ENCODE results near the gene SLC4A2. TPM values are rescaled to one million over a fixed set of nuclear protein-coding genes. Genes with fewer than 3 reads are reported as not detected.
A peak's percentile ranks its signal among the peaks of the same experiment; 100 is the strongest.

The SLC4A2 gene
- polyA plus RNA-seq, 3 donors, result 21.6 to 132 (median 23.8) TPM

DNA sequence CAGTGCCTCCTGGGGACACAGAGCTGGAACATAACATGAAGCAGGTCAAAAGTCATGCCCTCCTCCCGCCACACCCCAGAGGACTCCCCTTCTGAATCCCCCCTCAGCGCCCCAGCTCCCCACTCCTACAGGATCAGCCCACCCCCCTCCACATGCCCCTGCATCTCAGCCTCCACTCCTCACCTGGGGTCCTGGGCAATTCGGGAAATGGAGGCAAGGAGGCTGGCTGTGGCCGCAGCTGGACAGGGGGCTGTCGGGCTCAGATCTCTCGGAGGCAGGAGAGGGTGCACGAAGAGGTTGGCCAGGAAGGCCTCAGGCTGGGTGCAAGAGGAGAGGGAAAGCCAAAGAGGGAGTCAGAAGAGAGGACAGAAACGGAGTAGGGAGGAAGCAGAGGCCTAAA lies 42.9 kb upstream of the SLC4A2 start:
- peak overlapping the region in 1 of 2 donors; percentile 42 for H3K4me3 Mint-ChIP-seq

GRCh38 chr7:151016942-151017341 lies 42.4 kb upstream of the SLC4A2 start:
- peaks cover 3 to 5% of the 10 kb centered on the region in 2 donors for H3K36me3 Mint-ChIP-seq
- no peak overlapping the region for H3K27ac Mint-ChIP-seq
- Histone ChIP-seq H3K4me2 (replicated peaks; ENCODE audit: extremely low read depth, low read length, poor library complexity, severe bottlenecking) (no peak overlapping the region), H3K36me3 (replicated peaks in 1 of 2; ENCODE audit: control insufficient read depth in 1 of 2, insufficient read depth in 2 of 2, low read length in 2 of 2) (no peaks in the 10 kb centered on the region), H3K9ac (ENCODE audit: insufficient read depth, low read length, poor library complexity, severe bottlenecking) (no peak overlapping the region), H2AFZ (ENCODE audit: insufficient read depth, low read depth, low read length, poor library complexity, severe bottlenecking) (no peak overlapping the region), H3K4me1 (ENCODE audit: control insufficient read depth in 1 of 2, insufficient read depth in 2 of 2, low read length in 2 of 2) (peaks cover 31 to 50% of the 10 kb centered on the region in 2 donors), H4K20me1 (ENCODE audit: insufficient read depth, low read length) (no peaks in the 10 kb centered on the region), H3K9me3 (replicated peaks in 1 of 2; ENCODE audit: control insufficient read depth in 1 of 2, insufficient read depth in 1 of 2, low read length in 2 of 2) (peaks cover 0 to 6% of the 10 kb centered on the region in 2 donors), H3K79me2 (ENCODE audit: insufficient read depth, low read length) (no peaks in the 10 kb centered on the region), H3K27ac (ENCODE audit: low read depth in 1 of 2, low read length in 2 of 2) (no peak overlapping the region), H3K4me3 (replicated peaks in 1 of 3; ENCODE audit: low read depth in 2 of 3, low read length in 3 of 3) (no peak overlapping the region), H3K27me3 (ENCODE audit: control insufficient read depth in 2 of 2, insufficient read depth in 2 of 2, low read length in 2 of 2) (peaks cover 25 to 65% of the 10 kb centered on the region in 2 donors)
- WGBS (ENCODE audit: insufficient coverage), result 97% methylated on average over 15 of the region's 15 CpGs
- peak overlapping the region in 1 of 2 donors; percentile 88 for H3K4me3 Mint-ChIP-seq
- intact Hi-C loops (cut with micrococcal nuclease), result loop anchor here in 1 of 2 donors (5.0 kb wide), 1 partner anchor 95 kb away; no protein-coding TSS in a partner anchor
- no peak for DNase-seq
- TF ChIP-seq, protein P1, sequence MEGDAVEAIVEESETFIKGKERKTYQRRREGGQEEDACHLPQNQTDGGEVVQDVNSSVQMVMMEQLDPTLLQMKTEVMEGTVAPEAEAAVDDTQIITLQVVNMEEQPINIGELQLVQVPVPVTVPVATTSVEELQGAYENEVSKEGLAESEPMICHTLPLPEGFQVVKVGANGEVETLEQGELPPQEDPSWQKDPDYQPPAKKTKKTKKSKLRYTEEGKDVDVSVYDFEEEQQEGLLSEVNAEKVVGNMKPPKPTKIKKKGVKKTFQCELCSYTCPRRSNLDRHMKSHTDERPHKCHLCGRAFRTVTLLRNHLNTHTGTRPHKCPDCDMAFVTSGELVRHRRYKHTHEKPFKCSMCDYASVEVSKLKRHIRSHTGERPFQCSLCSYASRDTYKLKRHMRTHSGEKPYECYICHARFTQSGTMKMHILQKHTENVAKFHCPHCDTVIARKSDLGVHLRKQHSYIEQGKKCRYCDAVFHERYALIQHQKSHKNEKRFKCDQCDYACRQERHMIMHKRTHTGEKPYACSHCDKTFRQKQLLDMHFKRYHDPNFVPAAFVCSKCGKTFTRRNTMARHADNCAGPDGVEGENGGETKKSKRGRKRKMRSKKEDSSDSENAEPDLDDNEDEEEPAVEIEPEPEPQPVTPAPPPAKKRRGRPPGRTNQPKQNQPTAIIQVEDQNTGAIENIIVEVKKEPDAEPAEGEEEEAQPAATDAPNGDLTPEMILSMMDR (IDR thresholded peaks at IDR 0.05), result no peak
- peaks cover 0 to 21% (median 5%) of the 10 kb centered on the region in 7 donors for H3K9me3 Mint-ChIP-seq
- peaks cover 42% of the 10 kb centered on the region for H3K4me1 Mint-ChIP-seq
- H3K27me3 Mint-ChIP-seq (ENCODE audit: low read depth in 3 of 3), result peaks cover 66 to 93% (median 78%) of the 10 kb centered on the region in 3 donors

More for the DNA sequence above, 42.9 kb upstream of the SLC4A2 start:
- no peak overlapping the region for H2AFZ ChIP-seq (ENCODE audit: insufficient read depth, low read depth, low read length, poor library complexity, severe bottlenecking)
- H3K4me3 ChIP-seq (replicated peaks in 1 of 3; ENCODE audit: low read depth in 2 of 3, low read length in 3 of 3), result no peak overlapping the region
- no peaks in the 10 kb centered on the region for H4K20me1 ChIP-seq (ENCODE audit: insufficient read depth, low read length)
- H3K9ac ChIP-seq (ENCODE audit: insufficient read depth, low read length, poor library complexity, severe bottlenecking), result no peak overlapping the region
- Mint-ChIP-seq H3K36me3 (peaks cover 3 to 6% of the 10 kb centered on the region in 2 donors), H3K27me3 (ENCODE audit: low read depth in 3 of 3) (peaks cover 67 to 95% (median 78%) of the 10 kb centered on the region in 3 donors), H3K27ac (peak overlapping the region in 1 of 7 donors; percentile 50), H3K9me3 (peaks cover 0 to 22% (median 5%) of the 10 kb centered on the region in 7 donors), H3K4me1 (peaks cover 46% of the 10 kb centered on the region)
- 89% methylated on average over 7 of the region's 8 CpGs for WGBS (ENCODE audit: insufficient coverage)
- H3K27ac ChIP-seq (ENCODE audit: low read depth in 1 of 2, low read length in 2 of 2), result no peak overlapping the region
- no peak overlapping the region for H3K4me2 ChIP-seq (replicated peaks; ENCODE audit: extremely low read depth, low read length, poor library complexity, severe bottlenecking)
- H3K27me3 ChIP-seq (ENCODE audit: control insufficient read depth in 2 of 2, insufficient read depth in 2 of 2, low read length in 2 of 2), result peaks cover 25 to 68% of the 10 kb centered on the region in 2 donors
- intact Hi-C loops (cut with micrococcal nuclease), result loop anchor here in 1 of 2 donors (5.0 kb wide), 1 partner anchor 96 kb away; no protein-coding TSS in a partner anchor
- no peaks in the 10 kb centered on the region for H3K79me2 ChIP-seq (ENCODE audit: insufficient read depth, low read length)
- H3K4me1 ChIP-seq (ENCODE audit: control insufficient read depth in 1 of 2, insufficient read depth in 2 of 2, low read length in 2 of 2), result peaks cover 31 to 52% of the 10 kb centered on the region in 2 donors
- peaks cover 0 to 6% of the 10 kb centered on the region in 2 donors for H3K9me3 ChIP-seq (replicated peaks in 1 of 2; ENCODE audit: control insufficient read depth in 1 of 2, insufficient read depth in 1 of 2, low read length in 2 of 2)
- no peaks in the 10 kb centered on the region for H3K36me3 ChIP-seq (replicated peaks in 1 of 2; ENCODE audit: control insufficient read depth in 1 of 2, insufficient read depth in 2 of 2, low read length in 2 of 2)
- TF ChIP-seq, protein P1 (IDR thresholded peaks at IDR 0.05), result no peak
- DNase-seq, result no peak

All from CD14-positive monocyte (primary cell).